GM12878 (cell line): Measurements from ENCODE around the gene KCTD6. TPM values are rescaled to one million over a fixed set of nuclear protein-coding genes. Genes with fewer than 3 reads are reported as not detected.

Source experiments
- ATF2 ChIP-seq: IDR thresholded peaks from 2 replicates; pipeline ENCODE4 v1.6.1; 2012; ENCODE audit warnings: low read length, inconsistent platforms
- CEBPZ ChIP-seq: fragments of 150-350 bp; IDR thresholded peaks from 2 replicates; pipeline ENCODE4 v1.6.1; 2016; ENCODE audit warnings: low read depth, low read length
- FOXM1 ChIP-seq: IDR thresholded peaks from 2 replicates; pipeline ENCODE4 v1.6.1; 2012; ENCODE audit warnings: low read depth, mild to moderate bottlenecking, inconsistent platforms, low read length, moderate library complexity
- GABPA ChIP-seq: IDR thresholded peaks from 2 replicates; pipeline ENCODE4 v1.6.1; 2014; ENCODE audit warnings: antibody characterized with exemption, low read depth, mild to moderate bottlenecking, inconsistent platforms
- IRF5 ChIP-seq: fragments of 450-650 bp; IDR thresholded peaks from 2 replicates; pipeline ENCODE4 v1.6.1; 2017; ENCODE audit warnings: borderline replicate concordance
- MTA3 ChIP-seq: IDR thresholded peaks from 2 replicates; pipeline ENCODE4 v1.6.1; 2012; ENCODE audit warnings: low read length, inconsistent platforms, borderline replicate concordance
- PAX8 ChIP-seq: fragments of 450-650 bp; IDR thresholded peaks from 2 replicates; pipeline ENCODE4 v1.6.1; 2017; ENCODE audit warnings: mild to moderate bottlenecking, moderate library complexity
- PRDM15 ChIP-seq: fragments of 450-650 bp; formaldehyde crosslinking; IDR thresholded peaks from 2 replicates; pipeline ENCODE4 v1.4.0; 2020; ENCODE audit warnings: mild to moderate bottlenecking, moderate library complexity
- RFX5 ChIP-seq: IDR thresholded peaks from 2 replicates; pipeline ENCODE4 v1.6.1; 2011; ENCODE audit warnings: low read depth, low read length, improper control_type of control experiment
- SKIL ChIP-seq: fragments of 450-650 bp; IDR thresholded peaks from 2 replicates; pipeline ENCODE4 v1.6.1; 2017; ENCODE audit warnings: mild to moderate bottlenecking, low read depth, inconsistent platforms; ENCODE audit not compliant: poor library complexity, severe bottlenecking
- USF1 ChIP-seq: IDR thresholded peaks from 2 replicates; pipeline ENCODE4 v1.6.1; 2011; ENCODE audit warnings: borderline replicate concordance, low read depth, mild to moderate bottlenecking, moderate library complexity, mixed read lengths, low read length; ENCODE audit not compliant: insufficient read depth; ENCODE audit errors: extremely low read length
- USF2 ChIP-seq: IDR thresholded peaks from 2 replicates; pipeline ENCODE4 v1.6.1; 2011; ENCODE audit warnings: low read depth, low read length, improper control_type of control experiment, borderline replicate concordance
- ZNF384 ChIP-seq: IDR thresholded peaks from 2 replicates; pipeline ENCODE4 v1.6.1; 2012; ENCODE audit warnings: low read depth, mild to moderate bottlenecking, low read length, improper control_type of control experiment, borderline replicate concordance
- polyA plus RNA-seq, 11 experiments: library from polyadenylated mRNA; depleted of rRNA in 4 of 11; unstranded in 6 of 11; stranded (reverse) in 5 of 11; fragments of >200 nt; fragmentation: Nextera tagmentation in 4 of 11; fragmentation: Illumina TruSeq in 1 of 11; extraction: Ambion mirVana in 4 of 11; extraction: Trizol in 1 of 11; gene quantifications; 1 replicate in 1 of 11; 2 replicates in 10 of 11; pipeline versions ENCODE4 v1.2.1 to v1.2.3, GENCODE V29; 2011 to 2016; ENCODE audit warnings: inconsistent platforms in 2 of 11, missing spikeins in 2 of 11, low read depth in 1 of 11
- total RNA-seq, 4 experiments: library from RNA; depleted of rRNA in 3 of 4; stranded (reverse); fragments of >200 nt in 3 of 4; fragmentation: Illumina TruSeq in 1 of 4; extraction: Trizol in 1 of 4; gene quantifications; 2 replicates each; pipeline versions ENCODE4 v1.2.1 to v1.2.3, GENCODE V29; 2013 to 2021

Gene KCTD6
- total and polyA plus RNA-seq, 10 of the 15 experiments (the other 5 are each of a cell fraction or from before 2014, with no cell fraction given), result 5.2 to 10.7 (median 8.7) TPM

GRCh38 chr3:58532794-58533220 lies 40.9 kb downstream of the KCTD6 start (continued):
- TF ChIP-seq SKIL (no peak), MTA3 (no peak), PRDM15 (CRISPR knock-in tag) (no peak), USF2 (no peak), FOXM1 (0 out of 2 replicates have a peak, but pooled peaks have one; percentile 48), CEBPZ (no peak), GABPA (no peak), IRF5 (no peak), PAX8 (no peak), USF1 (no peak), ATF2 (no peak), ZNF384 (no peak), RFX5 (no peak)
